Measurements from ENCODE around the gene EIF4G1.

EIF4G1 gene

DNA sequence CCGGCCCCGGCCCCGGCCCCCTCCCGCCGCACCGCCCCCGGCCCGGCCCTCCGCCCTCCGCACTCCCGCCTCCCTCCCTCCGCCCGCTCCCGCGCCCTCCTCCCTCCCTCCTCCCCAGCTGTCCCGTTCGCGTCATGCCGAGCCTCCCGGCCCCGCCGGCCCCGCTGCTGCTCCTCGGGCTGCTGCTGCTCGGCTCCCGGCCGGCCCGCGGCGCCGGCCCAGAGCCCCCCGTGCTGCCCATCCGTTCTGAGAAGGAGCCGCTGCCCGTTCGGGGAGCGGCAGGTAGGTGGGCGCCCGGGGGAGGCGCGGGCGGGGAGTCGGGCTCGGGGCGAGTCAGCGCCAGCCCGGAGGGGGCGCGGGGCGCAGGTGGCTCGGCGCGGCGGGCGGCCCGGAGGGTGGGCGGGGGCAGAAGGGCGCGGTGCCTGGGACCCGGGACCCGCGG is 65.8 kb downstream of the EIF4G1 start:
- H3K4me3 ChIP-seq (ENCODE audit: low read depth, low read length) = peak overlapping the region; percentile 25
- TF ChIP-seq, protein P1, sequence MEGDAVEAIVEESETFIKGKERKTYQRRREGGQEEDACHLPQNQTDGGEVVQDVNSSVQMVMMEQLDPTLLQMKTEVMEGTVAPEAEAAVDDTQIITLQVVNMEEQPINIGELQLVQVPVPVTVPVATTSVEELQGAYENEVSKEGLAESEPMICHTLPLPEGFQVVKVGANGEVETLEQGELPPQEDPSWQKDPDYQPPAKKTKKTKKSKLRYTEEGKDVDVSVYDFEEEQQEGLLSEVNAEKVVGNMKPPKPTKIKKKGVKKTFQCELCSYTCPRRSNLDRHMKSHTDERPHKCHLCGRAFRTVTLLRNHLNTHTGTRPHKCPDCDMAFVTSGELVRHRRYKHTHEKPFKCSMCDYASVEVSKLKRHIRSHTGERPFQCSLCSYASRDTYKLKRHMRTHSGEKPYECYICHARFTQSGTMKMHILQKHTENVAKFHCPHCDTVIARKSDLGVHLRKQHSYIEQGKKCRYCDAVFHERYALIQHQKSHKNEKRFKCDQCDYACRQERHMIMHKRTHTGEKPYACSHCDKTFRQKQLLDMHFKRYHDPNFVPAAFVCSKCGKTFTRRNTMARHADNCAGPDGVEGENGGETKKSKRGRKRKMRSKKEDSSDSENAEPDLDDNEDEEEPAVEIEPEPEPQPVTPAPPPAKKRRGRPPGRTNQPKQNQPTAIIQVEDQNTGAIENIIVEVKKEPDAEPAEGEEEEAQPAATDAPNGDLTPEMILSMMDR (IDR thresholded peaks at IDR 0.05; ENCODE audit: control insufficient read depth, extremely low read depth, insufficient read depth) = no peak
- no peak for DNase-seq (ENCODE audit: low read depth)

DNA sequence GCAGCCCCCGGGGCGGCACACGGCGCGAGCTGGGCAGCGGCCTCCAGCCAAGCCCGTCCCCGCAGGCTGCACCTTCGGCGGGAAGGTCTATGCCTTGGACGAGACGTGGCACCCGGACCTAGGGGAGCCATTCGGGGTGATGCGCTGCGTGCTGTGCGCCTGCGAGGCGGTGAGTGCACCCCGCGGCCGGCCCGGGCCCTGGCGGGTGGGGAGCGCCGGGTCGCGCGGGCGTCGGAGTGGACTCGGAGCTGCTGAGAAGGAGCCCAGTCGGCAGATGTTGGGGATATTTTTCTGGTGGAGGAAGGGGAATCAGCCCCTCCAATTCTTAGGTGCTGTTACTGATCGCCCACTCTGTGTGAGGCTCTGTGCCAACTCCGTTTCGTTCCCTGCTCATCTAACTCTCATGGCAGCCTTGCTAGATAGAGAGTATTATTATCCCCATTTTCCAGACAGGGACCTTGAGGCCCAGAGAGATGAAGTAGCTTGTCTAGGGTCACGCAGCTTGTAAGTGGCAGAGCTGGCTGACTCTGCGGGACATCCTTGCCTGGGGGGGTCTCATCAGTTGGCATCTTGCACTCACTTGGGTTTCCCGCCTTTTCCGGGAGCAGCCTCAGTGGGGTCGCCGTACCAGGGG is 66.3 kb downstream of the EIF4G1 start:
- TF ChIP-seq, protein P1 (IDR thresholded peaks at IDR 0.05; ENCODE audit: control insufficient read depth, extremely low read depth, insufficient read depth) = no peak
- no peak overlapping the region for H3K4me3 ChIP-seq (ENCODE audit: low read depth, low read length)
- no peak for DNase-seq (ENCODE audit: low read depth)

DNA sequence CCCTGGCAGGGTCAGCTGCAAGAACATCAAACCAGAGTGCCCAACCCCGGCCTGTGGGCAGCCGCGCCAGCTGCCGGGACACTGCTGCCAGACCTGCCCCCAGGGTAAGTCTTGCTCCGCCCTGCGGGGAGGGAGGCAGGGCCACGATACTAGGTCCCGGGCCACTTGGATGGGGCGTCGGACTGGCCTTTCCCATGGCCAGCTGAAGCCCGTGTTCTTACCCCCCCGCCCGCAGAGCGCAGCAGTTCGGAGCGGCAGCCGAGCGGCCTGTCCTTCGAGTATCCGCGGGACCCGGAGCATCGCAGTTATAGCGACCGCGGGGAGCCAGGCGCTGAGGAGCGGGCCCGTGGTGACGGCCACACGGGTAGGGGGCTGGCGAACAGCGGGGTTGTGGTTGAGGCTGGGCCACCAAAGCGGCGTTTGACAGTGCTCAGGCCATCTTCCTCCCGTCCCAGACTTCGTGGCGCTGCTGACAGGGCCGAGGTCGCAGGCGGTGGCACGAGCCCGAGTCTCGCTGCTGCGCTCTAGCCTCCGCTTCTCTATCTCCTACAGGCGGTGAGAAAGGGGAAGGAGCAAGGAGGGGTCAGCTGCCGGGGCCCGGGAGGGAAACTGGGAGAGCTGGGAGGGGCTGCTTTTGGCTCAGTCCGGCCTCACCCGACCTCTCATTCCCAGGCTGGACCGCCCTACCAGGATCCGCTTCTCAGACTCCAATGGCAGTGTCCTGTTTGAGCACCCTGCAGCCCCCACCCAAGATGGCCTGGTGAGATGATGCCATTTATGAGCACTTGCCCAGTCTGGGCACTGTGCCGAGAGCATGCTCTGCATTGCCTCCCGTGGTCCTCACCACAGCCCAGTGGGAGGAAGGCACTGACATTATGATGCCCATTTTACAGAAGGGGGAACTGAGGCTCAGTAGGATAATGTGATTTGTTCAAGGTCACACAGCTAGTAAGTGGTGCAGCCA is 67.1 kb downstream of the EIF4G1 start:
- H3K4me3 ChIP-seq (ENCODE audit: low read depth, low read length) = no peak overlapping the region

DNA sequence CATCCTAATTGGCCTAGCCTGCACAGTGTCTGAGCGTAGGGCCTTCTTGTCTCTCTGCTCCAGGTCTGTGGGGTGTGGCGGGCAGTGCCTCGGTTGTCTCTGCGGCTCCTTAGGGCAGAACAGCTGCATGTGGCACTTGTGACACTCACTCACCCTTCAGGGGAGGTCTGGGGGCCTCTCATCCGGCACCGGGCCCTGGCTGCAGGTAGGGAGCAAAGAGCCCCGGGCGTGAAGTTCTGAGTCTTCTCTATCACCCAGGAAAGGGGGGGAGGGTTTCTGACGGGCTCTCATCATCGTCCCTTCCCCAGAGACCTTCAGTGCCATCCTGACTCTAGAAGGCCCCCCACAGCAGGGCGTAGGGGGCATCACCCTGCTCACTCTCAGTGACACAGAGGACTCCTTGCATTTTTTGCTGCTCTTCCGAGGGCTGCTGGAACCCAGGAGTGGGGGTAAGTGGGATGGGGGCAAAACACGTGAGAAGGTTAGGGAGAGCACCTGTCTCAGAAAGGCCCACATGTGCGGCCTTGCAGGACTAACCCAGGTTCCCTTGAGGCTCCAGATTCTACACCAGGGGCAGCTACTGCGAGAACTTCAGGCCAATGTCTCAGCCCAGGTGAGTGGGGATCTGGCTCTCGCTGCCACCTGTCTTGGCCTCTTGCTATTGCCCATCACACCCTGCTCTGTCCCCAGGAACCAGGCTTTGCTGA is 68.1 kb downstream of the EIF4G1 start:
- TF ChIP-seq, protein P1 (IDR thresholded peaks at IDR 0.05; ENCODE audit: control insufficient read depth, extremely low read depth, insufficient read depth) = no peak
- no peak overlapping the region for H3K4me3 ChIP-seq (ENCODE audit: low read depth, low read length)
- DNase-seq (ENCODE audit: low read depth) = no peak

More for the DNA sequence above, 67.1 kb downstream of the EIF4G1 start:
- DNase-seq (ENCODE audit: low read depth) = no peak
- TF ChIP-seq, protein P1 (IDR thresholded peaks at IDR 0.05; ENCODE audit: control insufficient read depth, extremely low read depth, insufficient read depth) = no peak

DNA sequence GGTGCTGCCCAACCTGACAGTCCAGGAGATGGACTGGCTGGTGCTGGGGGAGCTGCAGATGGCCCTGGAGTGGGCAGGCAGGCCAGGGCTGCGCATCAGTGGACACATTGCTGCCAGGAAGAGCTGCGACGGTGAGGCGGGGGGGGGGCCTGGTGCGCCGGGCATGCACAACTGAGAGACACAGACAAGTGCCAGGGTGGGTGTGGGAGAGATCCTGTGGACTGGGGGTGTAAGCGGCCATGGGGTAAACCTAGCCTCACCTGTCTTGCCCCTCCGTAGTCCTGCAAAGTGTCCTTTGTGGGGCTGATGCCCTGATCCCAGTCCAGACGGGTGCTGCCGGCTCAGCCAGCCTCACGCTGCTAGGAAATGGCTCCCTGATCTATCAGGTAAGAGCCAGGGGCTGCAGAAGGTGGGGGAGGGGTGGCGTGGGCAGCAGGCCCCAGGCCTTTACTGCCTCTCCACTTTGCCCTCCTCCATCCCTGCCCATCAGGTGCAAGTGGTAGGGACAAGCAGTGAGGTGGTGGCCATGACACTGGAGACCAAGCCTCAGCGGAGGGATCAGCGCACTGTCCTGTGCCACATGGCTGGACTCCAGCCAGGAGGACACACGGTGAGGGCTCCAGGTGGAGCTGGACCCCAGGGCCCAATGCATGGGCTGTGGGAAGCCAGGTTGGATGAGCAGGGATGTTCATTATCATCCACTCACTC is 68.8 kb downstream of the EIF4G1 start:
- no peak overlapping the region for H3K4me3 ChIP-seq (ENCODE audit: low read depth, low read length)
- TF ChIP-seq, protein P1 (IDR thresholded peaks at IDR 0.05; ENCODE audit: control insufficient read depth, extremely low read depth, insufficient read depth) = no peak

DNA sequence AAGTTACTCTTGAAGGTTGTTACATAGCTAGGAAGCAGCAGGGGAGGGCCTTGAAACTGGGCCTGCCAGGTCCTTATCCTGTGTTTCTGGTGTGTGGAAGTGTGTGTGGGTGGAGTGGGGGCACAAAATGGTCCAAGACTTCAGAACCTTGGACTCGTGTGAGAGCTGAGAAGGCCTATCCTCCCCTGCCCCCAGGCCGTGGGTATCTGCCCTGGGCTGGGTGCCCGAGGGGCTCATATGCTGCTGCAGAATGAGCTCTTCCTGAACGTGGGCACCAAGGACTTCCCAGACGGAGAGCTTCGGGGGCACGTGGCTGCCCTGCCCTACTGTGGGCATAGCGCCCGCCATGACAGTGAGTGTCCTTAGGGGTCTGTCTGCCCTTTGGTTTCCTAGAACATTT is 69.9 kb downstream of the EIF4G1 start:
- no peak for DNase-seq (ENCODE audit: low read depth)
- H3K4me3 ChIP-seq (ENCODE audit: low read depth, low read length) = no peak overlapping the region
- TF ChIP-seq, protein P1 (IDR thresholded peaks at IDR 0.05; ENCODE audit: control insufficient read depth, extremely low read depth, insufficient read depth) = no peak

More for the DNA sequence above, 68.8 kb downstream of the EIF4G1 start:
- no peak for DNase-seq (ENCODE audit: low read depth)
